Amygdala (tissue), 56 donors: Measurements from ENCODE around the gene HNMT.
"Not testable (repeated sequence)": the region's sequence is repeated elsewhere in the genome, so short reads cannot be mapped to it uniquely, and the experiment has no call there.

ENCODE experiments used
- DNase-seq, 56 donors: peaks; one replicate each; lab custom pipeline; 2025; lab: John Stamatoyannopoulos, UW

The HNMT gene

GRCh38 chr2:137973280-137973679, 9.0 kb downstream of the HNMT start:
- DNase-seq: no peak

GRCh38 chr2:137975280-137976271, 11.3 kb downstream of the HNMT start:
- no peak for DNase-seq

- DNase-seq: no peak
Observed at GRCh38 chr2:137976274-137976673, 12.0 kb downstream of the HNMT start.

- no peak for DNase-seq
Observed at GRCh38 chr2:137977790-137978189, 13.5 kb downstream of the HNMT start.

GRCh38 chr2:137980459-137980858, 16.2 kb downstream of the HNMT start:
- DNase-seq: no peak

GRCh38 chr2:137981112-137981656, 16.9 kb downstream of the HNMT start:
- DNase-seq: peak in 1 of 56 donors; percentile 7

GRCh38 chr2:137983581-137983980, 19.3 kb downstream of the HNMT start:
- no peak for DNase-seq

- no peak for DNase-seq
Observed at GRCh38 chr2:137986268-137986667, 22.0 kb downstream of the HNMT start.

GRCh38 chr2:137987011-137987410, 22.7 kb downstream of the HNMT start:
- DNase-seq: no peak

GRCh38 chr2:137991078-137991477, 26.8 kb downstream of the HNMT start:
- no peak for DNase-seq

GRCh38 chr2:137992039-137992646, 27.9 kb downstream of the HNMT start:
- no peak for DNase-seq

GRCh38 chr2:137993715-137994476, 29.6 kb downstream of the HNMT start:
- DNase-seq: not testable (repeated sequence)

GRCh38 chr2:137995368-137995767, 31.1 kb downstream of the HNMT start:
- DNase-seq: not testable (repeated sequence)

- DNase-seq: not testable (repeated sequence)
Observed at GRCh38 chr2:137996158-137996557, 31.9 kb downstream of the HNMT start.

- no peak for DNase-seq
Observed at GRCh38 chr2:137997733-137998132, 33.5 kb downstream of the HNMT start.

- no peak for DNase-seq
Observed at GRCh38 chr2:137998503-137998902, 34.2 kb downstream of the HNMT start.

GRCh38 chr2:137999273-137999672, 35.0 kb downstream of the HNMT start:
- no peak for DNase-seq

GRCh38 chr2:138000009-138000408, 35.7 kb downstream of the HNMT start:
- DNase-seq: no peak

- DNase-seq: no peak
Observed at GRCh38 chr2:138000796-138001195, 36.5 kb downstream of the HNMT start.

- DNase-seq: no peak
Observed at GRCh38 chr2:138003411-138003810, 39.1 kb downstream of the HNMT start.

GRCh38 chr2:138007431-138007830, 43.2 kb downstream of the HNMT start:
- no peak for DNase-seq
